K562 (cell line): ENCODE results near the gene AGBL1.

Source experiments
- EHMT2 ChIP-seq: fragments of 450-650 bp; IDR thresholded peaks from 2 replicates; pipeline ENCODE4 v1.6.1; 2018; ENCODE audit warnings: antibody characterized with exemption
- ETV6 ChIP-seq, 3 experiments: fragments of 150-350 bp in 1 of 3; sonication (generic) in 1 of 3; formaldehyde crosslinking in 1 of 3; IDR thresholded peaks; 2 replicates each; pipeline versions ENCODE4 v1.6.1 to v1.8.0; 2014 to 2022; ENCODE audit warnings: borderline replicate concordance in 2 of 3, low read depth in 2 of 3, antibody characterized with exemption in 1 of 3, low read length in 1 of 3, mild to moderate bottlenecking in 1 of 3, missing genetic modification reagents in 1 of 3
- FOXJ3 ChIP-seq: sonication (generic); formaldehyde crosslinking; IDR thresholded peaks from 2 replicates; pipeline ENCODE4 v1.4.0; 2020; ENCODE audit warnings: mild to moderate bottlenecking, missing genetic modification reagents
- GATAD2B ChIP-seq: fragments of 450-650 bp; IDR thresholded peaks from 2 replicates; pipeline ENCODE4 v1.6.1; 2017; ENCODE audit warnings: mild to moderate bottlenecking, borderline replicate concordance
- MYNN ChIP-seq, 2 experiments: sonication (generic); formaldehyde crosslinking in 1 of 2; IDR thresholded peaks; 2 replicates each; pipeline versions ENCODE4 v1.5.0 to v1.6.1; 2016 to 2020; ENCODE audit warnings: antibody characterized with exemption in 1 of 2, missing genetic modification reagents in 1 of 2
- POLR2A ChIP-seq: fragments of 450-650 bp; conservative IDR thresholded peaks from 2 replicates; pipeline ENCODE4 v1.6.1; 2016
- POLR2AphosphoS5 ChIP-seq: IDR thresholded peaks from 2 replicates; pipeline ENCODE4 v1.6.1; 2011; ENCODE audit warnings: mild to moderate bottlenecking, low read depth, low read length, moderate library complexity; ENCODE audit not compliant: control insufficient read depth, insufficient read depth
- SPI1 ChIP-seq: IDR thresholded peaks from 2 replicates; pipeline ENCODE4 v1.6.1; 2011; ENCODE audit warnings: low read depth, low read length, control low read depth, borderline replicate concordance
- ZZZ3 ChIP-seq: fragments of 450-650 bp; IDR thresholded peaks from 2 replicates; pipeline ENCODE4 v1.6.1; 2016; ENCODE audit warnings: antibody characterized with exemption, mild to moderate bottlenecking, moderate library complexity
- TF ChIP-seq, protein P1 (sequence below), 2 experiments: fragments of 450-650 bp; formaldehyde crosslinking in 1 of 2; IDR thresholded peaks; 2 replicates each; pipeline versions ENCODE4 v1.4.0 to v1.6.1; 2014 to 2020; ENCODE audit warnings: mild to moderate bottlenecking in 2 of 2, borderline replicate concordance in 1 of 2, low read depth in 1 of 2
- TF ChIP-seq, protein P2 (sequence below), 3 experiments: IDR thresholded peaks in 2 of 3; conservative IDR thresholded peaks in 1 of 3; 2 replicates each; pipeline ENCODE4 v1.5.1; 2011 to 2012; ENCODE audit warnings: low read length in 3 of 3, mild to moderate bottlenecking in 3 of 3, control low read depth in 2 of 3, improper control_type of control experiment in 1 of 3, inconsistent platforms in 1 of 3, low read depth in 1 of 3, mixed read lengths in 1 of 3, moderate library complexity in 1 of 3; ENCODE audit not compliant: insufficient read depth in 2 of 3

DNA sequence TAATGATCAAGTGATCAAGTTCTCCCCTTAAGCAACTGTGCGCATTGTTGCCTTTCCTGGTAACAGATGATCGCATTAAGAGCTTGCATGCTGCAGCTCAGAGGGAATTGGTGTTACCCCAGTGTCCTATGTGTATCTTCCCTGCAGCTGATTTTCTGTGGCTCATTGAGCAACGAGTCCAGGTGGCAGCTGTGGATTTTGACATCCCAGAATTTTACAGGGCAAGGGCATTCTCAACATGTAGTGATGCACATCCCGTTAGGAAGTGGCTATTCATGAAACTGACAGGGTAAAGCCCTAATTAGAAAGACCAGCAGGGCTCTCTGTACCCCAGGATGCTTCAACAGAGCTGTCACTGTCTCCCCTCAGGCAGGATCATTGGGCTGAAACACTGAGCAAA lies 232.8 kb downstream of the AGBL1 start:
- TF ChIP-seq ZZZ3, result no peak
- TF ChIP-seq, protein P1, sequence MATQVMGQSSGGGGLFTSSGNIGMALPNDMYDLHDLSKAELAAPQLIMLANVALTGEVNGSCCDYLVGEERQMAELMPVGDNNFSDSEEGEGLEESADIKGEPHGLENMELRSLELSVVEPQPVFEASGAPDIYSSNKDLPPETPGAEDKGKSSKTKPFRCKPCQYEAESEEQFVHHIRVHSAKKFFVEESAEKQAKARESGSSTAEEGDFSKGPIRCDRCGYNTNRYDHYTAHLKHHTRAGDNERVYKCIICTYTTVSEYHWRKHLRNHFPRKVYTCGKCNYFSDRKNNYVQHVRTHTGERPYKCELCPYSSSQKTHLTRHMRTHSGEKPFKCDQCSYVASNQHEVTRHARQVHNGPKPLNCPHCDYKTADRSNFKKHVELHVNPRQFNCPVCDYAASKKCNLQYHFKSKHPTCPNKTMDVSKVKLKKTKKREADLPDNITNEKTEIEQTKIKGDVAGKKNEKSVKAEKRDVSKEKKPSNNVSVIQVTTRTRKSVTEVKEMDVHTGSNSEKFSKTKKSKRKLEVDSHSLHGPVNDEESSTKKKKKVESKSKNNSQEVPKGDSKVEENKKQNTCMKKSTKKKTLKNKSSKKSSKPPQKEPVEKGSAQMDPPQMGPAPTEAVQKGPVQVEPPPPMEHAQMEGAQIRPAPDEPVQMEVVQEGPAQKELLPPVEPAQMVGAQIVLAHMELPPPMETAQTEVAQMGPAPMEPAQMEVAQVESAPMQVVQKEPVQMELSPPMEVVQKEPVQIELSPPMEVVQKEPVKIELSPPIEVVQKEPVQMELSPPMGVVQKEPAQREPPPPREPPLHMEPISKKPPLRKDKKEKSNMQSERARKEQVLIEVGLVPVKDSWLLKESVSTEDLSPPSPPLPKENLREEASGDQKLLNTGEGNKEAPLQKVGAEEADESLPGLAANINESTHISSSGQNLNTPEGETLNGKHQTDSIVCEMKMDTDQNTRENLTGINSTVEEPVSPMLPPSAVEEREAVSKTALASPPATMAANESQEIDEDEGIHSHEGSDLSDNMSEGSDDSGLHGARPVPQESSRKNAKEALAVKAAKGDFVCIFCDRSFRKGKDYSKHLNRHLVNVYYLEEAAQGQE (IDR thresholded peaks at IDR 0.05; ENCODE audit: borderline replicate concordance), result no peak
- TF ChIP-seq, protein P1 (CRISPR knock-in tag; IDR thresholded peaks at IDR 0.05; ENCODE audit: low read depth), result no peak
- TF ChIP-seq, protein P2, sequence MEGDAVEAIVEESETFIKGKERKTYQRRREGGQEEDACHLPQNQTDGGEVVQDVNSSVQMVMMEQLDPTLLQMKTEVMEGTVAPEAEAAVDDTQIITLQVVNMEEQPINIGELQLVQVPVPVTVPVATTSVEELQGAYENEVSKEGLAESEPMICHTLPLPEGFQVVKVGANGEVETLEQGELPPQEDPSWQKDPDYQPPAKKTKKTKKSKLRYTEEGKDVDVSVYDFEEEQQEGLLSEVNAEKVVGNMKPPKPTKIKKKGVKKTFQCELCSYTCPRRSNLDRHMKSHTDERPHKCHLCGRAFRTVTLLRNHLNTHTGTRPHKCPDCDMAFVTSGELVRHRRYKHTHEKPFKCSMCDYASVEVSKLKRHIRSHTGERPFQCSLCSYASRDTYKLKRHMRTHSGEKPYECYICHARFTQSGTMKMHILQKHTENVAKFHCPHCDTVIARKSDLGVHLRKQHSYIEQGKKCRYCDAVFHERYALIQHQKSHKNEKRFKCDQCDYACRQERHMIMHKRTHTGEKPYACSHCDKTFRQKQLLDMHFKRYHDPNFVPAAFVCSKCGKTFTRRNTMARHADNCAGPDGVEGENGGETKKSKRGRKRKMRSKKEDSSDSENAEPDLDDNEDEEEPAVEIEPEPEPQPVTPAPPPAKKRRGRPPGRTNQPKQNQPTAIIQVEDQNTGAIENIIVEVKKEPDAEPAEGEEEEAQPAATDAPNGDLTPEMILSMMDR (IDR thresholded peaks at IDR 0.05 in 2 of 3, conservative IDR thresholded peaks at IDR 0.05 in 1 of 3; ENCODE audit: insufficient read depth in 2 of 3, low read depth in 1 of 3, low read length in 3 of 3), result no peak
- TF ChIP-seq POLR2A, result no peak
- no peak for TF ChIP-seq FOXJ3 (CRISPR knock-in tag)
- TF ChIP-seq SPI1, result no peak
- no peak for TF ChIP-seq ETV6 (IDR thresholded peaks at IDR 0.05; ENCODE audit: borderline replicate concordance in 1 of 2, low read depth in 2 of 2, low read length in 1 of 2)
- TF ChIP-seq ETV6 (CRISPR knock-in tag; IDR thresholded peaks at IDR 0.05; ENCODE audit: borderline replicate concordance), result no peak
- TF ChIP-seq POLR2AphosphoS5, result no peak
- no peak for TF ChIP-seq MYNN (IDR thresholded peaks at IDR 0.05)
- TF ChIP-seq MYNN (CRISPR knock-in tag; IDR thresholded peaks at IDR 0.05), result no peak
- no peak for TF ChIP-seq GATAD2B
- no peak for TF ChIP-seq EHMT2
